A549 (cell line): Measurements from ENCODE around the gene SEMA6B. TPM values are rescaled to one million over a fixed set of nuclear protein-coding genes. Genes with fewer than 3 reads are reported as not detected.

Experiments
- ATAC-seq, 2 experiments: fragments of 200-7000 bp in 1 of 2; fragments of >200 bp in 1 of 2; cut with Nextera tagmentation in 1 of 2; cut with Tn5 transposase in 1 of 2; 3 replicates each; pipeline versions ENCODE4 v1.8.0 to v1.9.1; 2018 to 2020; ENCODE audit warnings: mild to moderate bottlenecking in 1 of 2, moderate library complexity in 1 of 2
- CTCF ChIA-PET: fragments of 300-600 bp; sonication (Branson Sonifier 250); formaldehyde crosslinking; extraction: SDS; loops from one replicate; lab custom pipeline; 2021; ENCODE audit warnings: antibody characterized with exemption, inconsistent platforms; lab: Yijun Ruan, JAX
- POLR2A ChIA-PET: fragments of 350-600 bp; formaldehyde crosslinking; extraction: SDS; loops from one replicate; lab custom pipeline; 2021; ENCODE audit warnings: antibody characterized with exemption, inconsistent platforms; lab: Yijun Ruan, JAX
- DNase-seq, 2 experiments: peaks; one replicate each; pipeline versions ENCODE4 v3.0.0 to v3.0.0-alpha.2; 2011 to 2016; ENCODE audit warnings: low read depth in 1 of 2, low spot score in 1 of 2
- FAIRE-seq: peaks from 2 replicates; lab custom pipeline; 2011; peaks lifted over from hg19 to GRCh38; lab: Jason Lieb, UNC
- H3K27ac ChIP-seq, 2 experiments: fragments of >200 bp; sonication (Bioruptor Twin); formaldehyde crosslinking; 3 replicates each; pipeline ENCODE4 v1.5.1; 2016 to 2017
- H3K4me1 ChIP-seq: fragments of >200 bp; sonication (Bioruptor Twin); formaldehyde crosslinking; 3 replicates; pipeline ENCODE4 v1.6.1; 2016
- H3K4me2 ChIP-seq: fragments of >200 bp; sonication (Bioruptor Twin); formaldehyde crosslinking; 3 replicates; pipeline ENCODE4 v1.6.1; 2016
- H3K4me3 ChIP-seq: fragments of >200 bp; sonication (Bioruptor Twin); formaldehyde crosslinking; 3 replicates; pipeline ENCODE4 v1.5.1; 2016
- H3K9me3 ChIP-seq: fragments of >200 bp; sonication (Bioruptor Twin); formaldehyde crosslinking; 3 replicates; pipeline ENCODE4 v1.6.1; 2016
- ATOH8 ChIP-seq: fragments of 250-450 bp; sonication (Bioruptor Pico); IDR thresholded peaks from 2 replicates; pipeline ENCODE4 v1.5.0; 2020; ENCODE audit warnings: low read depth, mild to moderate bottlenecking, moderate library complexity
- BHLHE40 ChIP-seq: IDR thresholded peaks from 2 replicates; pipeline ENCODE4 v1.6.1; 2012; ENCODE audit warnings: low read depth, low read length, inconsistent platforms
- CBX2 ChIP-seq: fragments of 200-600 bp; sonication (generic); IDR thresholded peaks from 2 replicates; pipeline ENCODE4 v1.6.1; 2016; ENCODE audit warnings: low read depth, mild to moderate bottlenecking, borderline replicate concordance
- CEBPB ChIP-seq, 2 experiments: fragments of >200 bp in 1 of 2; sonication (Bioruptor Twin) in 1 of 2; formaldehyde crosslinking in 1 of 2; IDR thresholded peaks; 2 replicates each; pipeline ENCODE4 v1.6.1; 2012 to 2016
- E2F6 ChIP-seq: IDR thresholded peaks from 2 replicates; pipeline ENCODE4 v1.6.1; 2012; ENCODE audit warnings: low read depth, borderline replicate concordance
- ELK1 ChIP-seq: fragments of 150-350 bp; IDR thresholded peaks from 2 replicates; pipeline ENCODE4 v1.6.1; 2014; ENCODE audit warnings: low read depth, mild to moderate bottlenecking, low read length
- ESRRA ChIP-seq: fragments of 150-350 bp; IDR thresholded peaks from 2 replicates; pipeline ENCODE4 v1.6.1; 2014; ENCODE audit warnings: mild to moderate bottlenecking, low read length, borderline replicate concordance
- GATA3 ChIP-seq: IDR thresholded peaks from 2 replicates; pipeline ENCODE4 v1.6.1; 2012; ENCODE audit warnings: borderline replicate concordance
- HEYL ChIP-seq: fragments of 250-450 bp; sonication (Bioruptor Pico); IDR thresholded peaks from 2 replicates; pipeline ENCODE4 v1.8.0; 2021; ENCODE audit warnings: mild to moderate bottlenecking, moderate library complexity
- HMGXB4 ChIP-seq: fragments of 250-450 bp; sonication (Bioruptor Pico); IDR thresholded peaks from 2 replicates; pipeline ENCODE4 v1.5.0; 2021; ENCODE audit warnings: mild to moderate bottlenecking, moderate library complexity, borderline replicate concordance
- HOXB13 ChIP-seq: fragments of 250-450 bp; sonication (Bioruptor Pico); IDR thresholded peaks from 2 replicates; pipeline ENCODE4 v1.5.0; 2020; ENCODE audit warnings: low read depth, mild to moderate bottlenecking, moderate library complexity
- HOXB5 ChIP-seq: fragments of 250-450 bp; sonication (Bioruptor Pico); IDR thresholded peaks from 2 replicates; pipeline ENCODE4 v1.5.0; 2020; ENCODE audit warnings: mild to moderate bottlenecking, moderate library complexity
- KDM5A ChIP-seq: fragments of 200-600 bp; sonication (generic); IDR thresholded peaks from 2 replicates; pipeline ENCODE4 v1.6.1; 2016; ENCODE audit warnings: antibody characterized with exemption, mild to moderate bottlenecking
- MAZ ChIP-seq: fragments of 150-350 bp; IDR thresholded peaks from 2 replicates; pipeline ENCODE4 v1.6.1; 2014; ENCODE audit warnings: antibody characterized with exemption, low read depth, low read length, borderline replicate concordance
- NFE2L2 ChIP-seq: fragments of 150-350 bp; conservative IDR thresholded peaks from 2 replicates; pipeline ENCODE4 v1.6.1; 2014; ENCODE audit warnings: low read length
- NR3C1 ChIP-seq: fragments of >200 bp; sonication (Bioruptor Twin); formaldehyde crosslinking; IDR thresholded peaks from 3 replicates; pipeline ENCODE4 v1.6.1; 2017
- RARB ChIP-seq: fragments of 250-450 bp; sonication (Bioruptor Pico); IDR thresholded peaks from 2 replicates; pipeline ENCODE4 v1.8.0; 2021; ENCODE audit warnings: mild to moderate bottlenecking, moderate library complexity
- RCOR1 ChIP-seq: fragments of 150-350 bp; IDR thresholded peaks from 2 replicates; pipeline ENCODE4 v1.6.1; 2014; ENCODE audit warnings: antibody characterized with exemption, low read length, low read depth
- RNF2 ChIP-seq: fragments of 200-600 bp; sonication (generic); IDR thresholded peaks from 2 replicates; pipeline ENCODE4 v1.6.1; 2016; ENCODE audit warnings: low read depth, mild to moderate bottlenecking, antibody characterized with exemption, moderate library complexity, borderline replicate concordance
- TFCP2L1 ChIP-seq: fragments of 250-450 bp; sonication (Bioruptor Pico); IDR thresholded peaks from 2 replicates; pipeline ENCODE4 v1.5.0; 2021; ENCODE audit warnings: mild to moderate bottlenecking
- ZFP36 ChIP-seq: fragments of 450-650 bp; IDR thresholded peaks from 2 replicates; pipeline ENCODE4 v1.6.1; 2014; ENCODE audit warnings: borderline replicate concordance; ENCODE audit not compliant: partially characterized antibody
- ZNF302 ChIP-seq: fragments of 250-450 bp; sonication (Bioruptor Pico); IDR thresholded peaks from 2 replicates; pipeline ENCODE4 v1.9.0; 2021; ENCODE audit warnings: inconsistent platforms, mild to moderate bottlenecking, moderate library complexity
- WGBS: methylation state at CpG from one replicate; pipeline ENCODE4 v1.1.6; 2017; ENCODE audit errors: missing lambda C conversion rate; 5-methylcytosine and 5-hydroxymethylcytosine counted together
- polyA minus RNA-seq: library from RNA; depleted of rRNA, polyadenylated mRNA; stranded (reverse); fragments of >200 nt; gene quantifications from 2 replicates; pipeline ENCODE4 v1.2.3, GENCODE V29; 2011; rRNA and poly(A)+ RNA removed
- polyA plus RNA-seq, 4 experiments: library from polyadenylated mRNA; depleted of rRNA in 3 of 4; stranded (reverse); fragments of >200 nt; fragmentation: RNase III in 1 of 4; extraction: RNeasy Plus Mini Kit Qiagen cat#74134 plus additional on column Dnase treatment in 1 of 4; gene quantifications; 2 replicates in 3 of 4; 3 replicates in 1 of 4; pipeline ENCODE4 v1.2.3, GENCODE V29; 2011 to 2017

The SEMA6B gene
- polyA plus RNA-seq (2011; rRNA removed) (5.4 and 5.7 TPM in 2 replicates), polyA plus RNA-seq (2017; fragmentation: RNase III; extraction: RNeasy Plus Mini Kit Qiagen cat#74134 plus additional on column Dnase treatment) (8.0 to 9.0 TPM (median 9.0 TPM) in 3 replicates), polyA minus RNA-seq (16.0 and 17.2 TPM in 2 replicates)
- 8.7 and 11.2 TPM in 2 replicates for polyA plus RNA-seq (2012; cell fraction: cytosol; rRNA removed)
- 10.1 and 12.4 TPM in 2 replicates for polyA plus RNA-seq (2012; cell fraction: nucleus; rRNA removed)

GRCh38 chr19:4559569-4559968, at the start of gene SEMA6B:
Gene SEMA6B (minus strand): TSS chr19:4559684. CDS start chr19:4558457, 1,227 bp downstream.
- Histone ChIP-seq H3K4me2 (peak within 1 kb of the TSS; percentile 60; the same call in 2 of the 3 replicates), H3K4me3 (no peak within 1 kb of the TSS), H3K27ac (peak within 1 kb of the TSS in 1 of 2 experiments; percentile 56; a peak in 2 of 6 replicates), H3K4me1 (peaks cover 13% of the 10 kb centered on the region), H3K9me3 (no peaks in the 10 kb centered on the region)
- TF ChIP-seq ZFP36 (peak; percentile 50), HOXB13 (CRISPR knock-in tag) (no peak)
- ChIA-PET POLR2A (interaction anchor here (0.9 kb wide), 1 partner anchor 8 kb away, joined by 4 read pairs; no protein-coding TSS in a partner anchor), CTCF (interaction anchor here (0.6 to 2.7 kb wide), 11 partner anchors 8 to 1726 kb away, joined by 3 to 22 read pairs (median 6); no protein-coding TSS in a partner anchor)
- FAIRE-seq (no peak), DNase-seq (no peak), ATAC-seq (no peak)
- WGBS = 67% methylated on average over 13 of the region's 13 CpGs

GRCh38 chr19:4606921-4607678, 47.6 kb upstream of the SEMA6B start:
- Histone ChIP-seq H3K4me3 (no peak overlapping the region), H3K4me1 (no peaks in the 10 kb centered on the region), H3K9me3 (no peaks in the 10 kb centered on the region), H3K27ac (no peak overlapping the region)
- POLR2A ChIA-PET = no interaction called here
- ATAC-seq (no peak), FAIRE-seq (no peak), DNase-seq (no peak)
- CTCF ChIA-PET = interaction anchor here (0.8 to 1.1 kb wide), 2 partner anchors 17 to 48 kb away, joined by 3 to 4 read pairs; no protein-coding TSS in a partner anchor
- 66% methylated on average over 11 of the region's 35 CpGs for WGBS
- TF ChIP-seq ELK1 = no peak
- peak; percentile 93 for TF ChIP-seq ZFP36
- TF ChIP-seq, all 56 proteins: peak for 1
- no peak overlapping the region for H3K4me2 ChIP-seq

- DNase-seq = no peak
- H3K4me1 ChIP-seq = no peaks in the 10 kb centered on the region
- no peak overlapping the region for H3K4me2 ChIP-seq
- FAIRE-seq = no peak
- no peak for ATAC-seq
- H3K27ac ChIP-seq = no peak overlapping the region
- CTCF ChIA-PET = interaction anchor here (0.7 to 1.6 kb wide), 4 partner anchors 28 to 127 kb away, joined by 3 to 4 read pairs (median 4); no protein-coding TSS in a partner anchor
- H3K9me3 ChIP-seq = no peaks in the 10 kb centered on the region
- POLR2A ChIA-PET = no interaction called here
- no peak for TF ChIP-seq KDM5A
- TF ChIP-seq ESRRA = no peak
- TF ChIP-seq GATA3 = no peak
- no peak for TF ChIP-seq MAZ
- no peak for TF ChIP-seq NR3C1
- no peak for TF ChIP-seq HOXB5 (CRISPR knock-in tag)
- no peak for TF ChIP-seq HMGXB4 (CRISPR knock-in tag)
- no peak for TF ChIP-seq HEYL (CRISPR knock-in tag)
- no peak for TF ChIP-seq NFE2L2
- no peak for TF ChIP-seq RCOR1
- TF ChIP-seq CEBPB (IDR thresholded peaks at IDR 0.05) = no peak
- TF ChIP-seq BHLHE40 = no peak
- no peak for TF ChIP-seq CBX2
- no peak for TF ChIP-seq ZFP36
- no peak for TF ChIP-seq TFCP2L1 (CRISPR knock-in tag)
- no peak for TF ChIP-seq E2F6
- TF ChIP-seq ATOH8 (CRISPR knock-in tag) = no peak
- TF ChIP-seq ZNF302 (CRISPR knock-in tag) = no peak
- TF ChIP-seq RARB (CRISPR knock-in tag) = no peak
- TF ChIP-seq RNF2 = no peak
- TF ChIP-seq, all 56 proteins: peak for 0
- H3K4me3 ChIP-seq = no peak overlapping the region
- WGBS = 73% methylated on average over 5 of the region's 5 CpGs
These were observed 46.7 kb upstream of the SEMA6B start for GRCh38 chr19:4606181-4606580.
